Activated CD8-positive, alpha-beta memory T cell treated with anti-CD3 and anti-CD28 coated beads, Interleukin-2, amount 50 U/mL, for 24 hours (primary cell): Measurements from ENCODE around the gene TPSG1.
"Not testable (repeated sequence)": the region's sequence is repeated elsewhere in the genome, so short reads cannot be mapped to it uniquely, and the experiment has no call there.

Experiments
- DNase-seq: peaks from one replicate; pipeline ENCODE4 v3.0.0-alpha.2; 2020; ENCODE audit errors: extremely low read depth

Gene TPSG1

GRCh38 chr16:1230471-1231212 lies 5.6 kb upstream of the TPSG1 start:
- DNase-seq: not testable (repeated sequence)

- not testable (repeated sequence) for DNase-seq
These were observed 5.0 kb upstream of the TPSG1 start, which contains the start of gene TPSB2 for GRCh38 chr16:1230084-1230470. TSS of gene TPSB2 (minus strand) at chr16:1230184. CDS start at chr16:1229951, 233 bp downstream.

- not testable (repeated sequence) for DNase-seq
These were observed 4.4 kb upstream of the TPSG1 start for GRCh38 chr16:1229476-1229875.

DNA sequence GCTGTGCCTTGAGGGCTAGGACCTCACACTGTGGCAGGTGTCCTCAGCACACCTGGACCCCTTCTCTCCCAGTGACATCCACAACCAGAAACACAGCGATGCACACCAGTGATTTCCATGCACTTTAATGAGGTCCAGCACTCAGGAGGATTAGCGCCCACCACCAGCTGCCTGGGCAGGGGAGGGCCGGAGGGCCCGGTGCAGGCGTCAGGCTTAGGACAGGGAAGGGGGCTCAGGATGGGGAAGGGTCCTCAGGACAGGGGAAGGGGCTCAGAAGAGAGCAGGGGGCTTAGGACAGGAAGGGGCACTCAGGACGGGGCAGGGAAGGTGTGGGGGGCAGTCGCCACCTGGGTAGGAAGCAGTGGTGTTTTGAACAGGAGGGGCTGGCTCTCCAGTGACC lies 3.2 kb upstream of the TPSG1 start:
- not testable (repeated sequence) for DNase-seq

DNA sequence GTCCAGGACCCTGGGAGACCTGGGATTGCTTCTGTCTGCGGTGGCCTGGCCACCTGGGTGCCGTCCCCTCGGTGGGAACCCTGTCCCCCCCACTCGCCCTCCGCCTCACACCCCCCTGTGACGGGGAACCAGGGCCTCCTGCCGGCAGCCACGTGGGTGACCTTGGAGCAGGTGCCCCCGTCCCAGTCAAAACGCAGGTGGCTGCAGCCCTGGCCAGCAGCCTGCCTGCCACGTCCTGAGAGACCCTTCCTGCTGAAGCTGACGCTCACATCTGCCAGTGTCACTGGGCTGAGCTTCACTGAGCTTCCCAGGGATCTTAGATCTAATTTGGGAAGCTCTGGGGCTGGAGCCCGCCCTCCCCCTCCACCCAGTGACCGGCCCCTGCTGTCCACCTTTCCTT lies 1.6 kb upstream of the TPSG1 start:
- DNase-seq: not testable (repeated sequence)

GRCh38 chr16:1225728-1226311 lies 752 bp upstream of the TPSG1 start:
- not testable (repeated sequence) for DNase-seq

DNA sequence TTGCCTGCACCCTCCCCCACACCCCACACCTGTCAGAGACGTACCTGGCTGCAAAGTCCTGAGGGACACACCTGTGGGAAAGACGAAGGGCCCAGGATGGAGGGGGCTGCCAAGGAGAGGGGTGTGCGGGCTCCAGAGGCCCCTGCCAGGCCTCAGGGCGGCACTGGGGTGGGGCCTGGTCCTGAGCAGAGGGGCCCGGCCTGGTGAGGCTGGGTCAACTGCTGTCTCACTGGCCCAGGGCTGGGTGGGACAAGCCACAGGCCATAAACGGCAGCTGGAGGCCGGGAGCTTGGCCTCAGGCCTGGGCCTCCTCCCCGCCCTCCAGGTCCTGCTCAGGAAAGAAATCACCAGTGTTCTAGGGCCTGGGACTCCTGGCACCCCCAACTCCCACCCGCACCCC lies 510 bp downstream of the TPSG1 start:
- DNase-seq: no peak

- no peak for DNase-seq
These were observed 1.5 kb downstream of the TPSG1 start for GRCh38 chr16:1223355-1224214.

GRCh38 chr16:1222553-1223354 lies 2.3 kb downstream of the TPSG1 start:
- no peak for DNase-seq

DNA sequence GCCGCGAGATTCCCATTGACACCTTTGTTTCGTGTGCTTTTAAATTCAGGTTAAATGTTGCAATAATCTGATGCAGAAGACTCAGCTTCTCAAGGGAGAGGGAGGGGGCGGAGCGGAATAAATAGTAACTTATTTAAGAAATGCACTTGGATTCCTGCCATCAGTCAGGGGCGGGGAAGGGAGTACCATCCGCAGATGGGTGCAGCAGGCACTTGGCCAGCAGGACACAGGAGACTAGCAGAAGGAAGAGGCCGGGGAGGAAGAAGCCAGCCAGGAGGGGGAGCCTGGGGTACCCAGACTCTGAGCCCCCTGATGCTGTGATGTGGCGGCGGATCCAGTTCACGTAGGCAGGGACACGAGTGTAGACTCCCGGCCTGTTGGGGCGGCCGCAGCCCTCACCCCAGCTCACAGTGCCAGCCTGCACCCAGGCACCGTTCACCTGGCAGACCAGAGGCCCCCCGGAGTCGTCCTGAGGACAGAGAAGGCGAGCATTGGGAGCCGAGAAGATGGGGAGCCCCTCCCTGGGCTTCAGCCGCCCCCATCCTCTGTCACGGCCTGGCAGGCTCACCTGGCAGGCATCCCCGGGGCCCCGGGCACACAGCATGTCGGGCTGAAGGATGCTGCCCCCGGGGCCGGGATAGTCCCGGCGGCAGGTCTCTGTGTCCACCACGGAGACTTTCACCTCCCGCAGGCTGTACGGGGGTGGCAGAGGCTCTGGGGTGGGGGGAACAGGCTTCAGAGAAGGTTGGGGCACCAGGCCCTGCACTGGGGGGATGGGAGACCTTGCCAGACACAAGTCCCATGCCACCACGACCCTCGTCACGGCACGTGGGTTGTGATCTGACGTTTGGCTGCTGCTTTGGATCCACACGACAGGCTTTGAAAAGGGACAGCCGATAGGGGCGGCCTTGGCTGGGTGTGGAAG lies 3.2 kb downstream of the TPSG1 start:
- no peak for DNase-seq

DNA sequence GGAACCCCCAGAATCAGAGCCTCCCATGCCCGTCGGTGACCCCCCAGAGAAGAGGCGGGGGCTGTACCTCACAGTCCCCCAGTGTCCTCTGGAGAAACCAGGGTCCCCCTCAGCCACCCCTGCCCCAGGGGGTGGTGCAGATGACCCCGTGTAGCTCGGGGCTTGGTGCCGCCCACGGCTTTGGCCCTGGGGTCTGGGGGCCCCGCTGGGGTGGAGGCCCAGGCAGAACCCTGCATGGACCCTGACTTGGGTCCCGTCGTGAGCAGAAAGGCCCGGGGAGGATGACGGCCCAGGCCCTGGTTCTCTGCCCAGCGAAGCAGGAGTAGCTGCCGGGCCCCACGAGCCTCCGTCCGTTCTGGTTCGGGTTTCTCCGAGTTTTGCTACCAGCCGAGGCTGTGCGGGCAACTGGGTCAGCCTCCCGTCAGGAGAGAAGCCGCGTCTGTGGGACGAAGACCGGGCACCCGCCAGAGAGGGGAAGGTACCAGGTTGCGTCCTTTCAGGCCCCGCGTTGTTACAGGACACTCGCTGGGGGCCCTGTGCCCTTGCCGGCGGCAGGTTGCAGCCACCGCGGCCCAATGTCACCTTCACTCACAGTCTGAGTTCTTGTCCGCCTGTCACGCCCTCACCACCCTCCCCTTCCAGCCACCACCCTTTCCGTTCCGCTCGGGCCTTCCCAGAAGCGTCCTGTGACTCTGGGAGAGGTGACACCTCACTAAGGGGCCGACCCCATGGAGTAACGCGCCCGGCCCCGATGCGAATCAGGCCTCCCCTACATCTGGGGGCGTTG lies 4.0 kb downstream of the TPSG1 start:
- DNase-seq: no peak

DNA sequence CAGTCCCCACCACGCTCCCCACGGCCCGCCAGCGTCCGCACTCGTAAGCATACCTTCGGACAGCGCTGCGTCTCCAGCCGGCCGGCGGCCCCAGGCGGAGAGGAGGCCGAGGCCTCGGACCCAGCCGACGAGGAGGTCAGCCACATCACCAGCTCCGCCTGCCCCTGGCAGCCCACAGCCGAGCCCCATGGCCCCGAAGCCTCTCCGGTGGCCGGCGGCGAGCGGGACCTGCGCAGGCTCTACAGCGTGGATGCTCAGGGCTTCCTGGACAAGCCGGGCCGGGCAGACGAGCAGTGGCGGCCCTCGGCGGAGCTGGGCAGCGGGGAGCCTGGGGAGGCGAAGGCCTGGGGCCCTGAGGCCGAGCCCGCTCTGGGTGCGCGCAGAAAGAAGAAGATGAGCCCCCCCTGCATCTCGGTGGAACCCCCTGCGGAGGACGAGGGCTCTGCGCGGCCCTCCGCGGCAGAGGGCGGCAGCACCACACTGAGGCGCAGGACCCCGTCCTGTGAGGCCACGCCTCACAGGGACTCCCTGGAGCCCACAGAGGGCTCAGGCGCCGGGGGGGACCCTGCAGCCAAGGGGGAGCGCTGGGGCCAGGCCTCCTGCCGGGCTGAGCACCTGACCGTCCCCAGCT lies 4.9 kb downstream of the TPSG1 start:
- DNase-seq: no peak

DNA sequence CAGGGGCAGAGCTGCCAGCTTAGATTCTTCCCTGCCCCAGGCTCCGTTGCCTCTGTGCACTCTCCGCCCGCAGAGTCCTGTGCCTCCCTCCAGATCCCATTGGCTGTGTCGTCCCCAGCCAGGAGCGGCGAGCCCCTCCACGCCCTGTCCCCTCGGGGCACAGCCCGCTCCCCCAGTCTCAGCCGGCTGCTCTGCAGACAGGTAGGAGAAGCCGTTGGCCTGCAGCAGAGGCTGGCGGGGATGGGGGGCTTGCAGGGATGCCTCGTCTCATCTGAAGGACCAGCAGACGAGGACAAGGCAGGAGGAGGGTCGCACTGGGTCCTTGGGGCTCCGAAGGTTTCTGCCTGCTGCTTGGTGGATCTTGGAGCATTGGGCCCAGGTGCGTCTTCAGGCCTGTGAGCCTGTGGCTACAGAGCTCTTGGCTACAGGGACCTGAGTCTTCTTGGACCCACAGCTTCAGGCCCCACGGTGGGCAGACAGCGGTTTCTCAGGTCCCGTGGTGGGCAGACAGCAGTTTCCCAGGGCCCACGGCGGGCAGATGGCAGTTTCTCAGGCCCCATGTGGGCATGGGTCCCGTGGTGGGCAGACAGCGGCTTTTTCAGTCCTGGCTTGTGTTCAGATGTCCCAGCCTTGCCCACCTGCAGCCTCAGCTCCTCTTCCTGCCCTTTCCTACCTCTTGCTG lies 6.0 kb downstream of the TPSG1 start:
- no peak for DNase-seq

DNA sequence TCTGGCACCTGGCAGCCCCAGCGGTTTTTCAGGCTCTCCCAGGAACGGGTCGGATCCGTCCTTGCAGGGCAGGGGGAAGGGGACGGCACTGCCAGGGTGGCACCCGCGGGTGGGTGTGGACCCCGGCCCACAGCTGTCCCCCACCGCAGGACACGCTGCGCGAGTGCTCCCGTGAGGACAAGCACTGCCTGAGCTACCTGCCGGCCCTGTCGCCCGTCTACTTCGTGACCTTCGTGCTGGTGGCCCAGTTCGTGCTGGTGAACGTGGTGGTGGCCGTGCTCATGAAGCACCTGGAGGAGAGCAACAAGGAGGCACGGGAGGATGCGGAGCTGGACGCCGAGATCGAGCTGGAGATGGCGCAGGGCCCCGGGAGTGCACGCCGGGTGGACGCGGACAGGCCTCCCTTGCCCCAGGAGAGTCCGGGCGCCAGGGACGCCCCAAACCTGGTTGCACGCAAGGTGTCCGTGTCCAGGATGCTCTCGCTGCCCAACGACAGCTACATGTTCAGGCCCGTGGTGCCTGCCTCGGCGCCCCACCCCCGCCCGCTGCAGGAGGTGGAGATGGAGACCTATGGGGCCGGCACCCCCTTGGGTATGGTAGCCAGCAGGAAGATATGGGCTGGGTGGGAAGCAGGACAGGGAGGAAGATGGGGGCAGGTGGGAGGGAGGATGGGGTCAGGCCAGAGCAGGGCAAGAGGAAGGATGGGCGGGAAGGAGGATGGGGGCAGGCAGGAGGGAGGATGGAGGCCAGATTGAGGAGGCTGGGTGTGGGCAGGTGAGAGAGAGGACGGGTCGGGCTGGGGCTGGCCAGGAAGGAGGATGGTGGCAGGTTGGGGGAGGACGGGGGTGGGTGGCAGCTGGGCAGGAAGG lies 6.8 kb downstream of the TPSG1 start:
- DNase-seq: no peak

DNA sequence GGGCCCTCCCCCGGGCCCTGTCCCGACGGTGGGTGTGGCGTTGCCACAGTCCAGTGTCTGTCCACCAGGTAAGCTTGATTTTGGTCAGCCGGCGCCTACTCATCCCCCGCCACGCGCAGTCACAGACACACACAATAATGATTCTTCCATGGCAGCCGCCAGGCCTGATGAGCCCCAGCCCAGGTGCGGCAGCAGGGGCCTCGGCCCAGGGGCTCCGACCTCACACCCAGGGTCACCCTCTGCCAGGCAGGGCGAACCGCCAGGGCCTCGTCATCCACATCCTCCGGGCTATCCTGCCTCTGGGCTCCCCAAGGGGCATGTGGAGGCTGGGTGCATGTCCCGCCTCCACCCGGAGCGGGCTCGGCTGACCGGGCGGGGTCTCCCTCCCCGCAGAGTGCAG lies 7.5 kb downstream of the TPSG1 start:
- no peak for DNase-seq

DNA sequence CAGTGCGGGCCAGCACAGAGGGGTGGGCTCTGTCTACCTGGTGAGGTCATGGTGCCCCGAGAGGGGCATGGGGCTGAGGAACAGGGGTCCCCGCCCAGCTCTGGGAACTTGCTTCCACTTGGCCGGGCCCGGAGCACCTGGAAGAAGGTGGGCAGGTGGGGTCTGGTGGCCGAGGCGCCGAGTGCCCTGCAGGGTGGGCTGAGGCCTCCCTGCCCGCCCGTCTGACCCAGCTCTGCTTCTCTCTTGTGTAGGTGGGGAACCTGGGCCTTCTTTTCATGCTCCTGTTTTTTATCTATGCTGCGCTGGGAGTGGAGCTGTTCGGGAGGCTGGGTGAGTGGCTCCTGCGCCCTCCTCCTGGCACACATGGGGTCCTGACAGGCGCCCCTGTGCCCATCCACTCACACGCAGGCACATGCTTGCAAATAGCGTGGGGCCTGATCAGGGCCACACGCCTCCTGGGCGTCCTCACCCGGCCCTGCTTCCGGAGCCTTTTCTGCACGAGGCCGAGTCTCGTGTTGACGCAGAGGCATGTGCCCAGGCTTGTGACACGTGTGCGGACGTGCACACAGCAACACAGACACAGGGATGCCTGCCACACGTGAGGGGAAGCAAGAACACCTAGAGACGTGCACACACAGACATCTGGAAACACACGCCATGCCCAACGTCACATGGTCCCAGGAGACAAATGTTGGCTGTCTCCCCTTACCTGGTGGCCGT lies 8.2 kb downstream of the TPSG1 start:
- DNase-seq: no peak

DNA sequence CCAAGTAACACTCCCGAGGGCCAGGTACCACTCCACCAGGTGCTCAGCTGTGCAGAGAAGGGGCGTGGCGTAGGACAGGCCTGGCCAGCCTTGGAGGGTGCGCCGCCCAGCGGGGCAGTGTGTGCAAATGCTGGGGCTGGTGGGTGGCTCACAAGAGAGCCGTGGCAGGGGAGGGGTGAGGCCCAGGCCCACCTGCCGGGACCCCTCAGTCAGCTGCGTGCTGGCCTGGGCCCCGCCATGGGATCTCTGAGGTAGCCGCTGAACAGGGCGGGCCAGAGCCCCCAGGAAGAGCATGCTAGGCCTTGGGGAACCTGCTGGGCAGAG lies 8.8 kb downstream of the TPSG1 start:
- DNase-seq: no peak
